ENCODE measurements around the gene ATG14.

Gene ATG14

DNA sequence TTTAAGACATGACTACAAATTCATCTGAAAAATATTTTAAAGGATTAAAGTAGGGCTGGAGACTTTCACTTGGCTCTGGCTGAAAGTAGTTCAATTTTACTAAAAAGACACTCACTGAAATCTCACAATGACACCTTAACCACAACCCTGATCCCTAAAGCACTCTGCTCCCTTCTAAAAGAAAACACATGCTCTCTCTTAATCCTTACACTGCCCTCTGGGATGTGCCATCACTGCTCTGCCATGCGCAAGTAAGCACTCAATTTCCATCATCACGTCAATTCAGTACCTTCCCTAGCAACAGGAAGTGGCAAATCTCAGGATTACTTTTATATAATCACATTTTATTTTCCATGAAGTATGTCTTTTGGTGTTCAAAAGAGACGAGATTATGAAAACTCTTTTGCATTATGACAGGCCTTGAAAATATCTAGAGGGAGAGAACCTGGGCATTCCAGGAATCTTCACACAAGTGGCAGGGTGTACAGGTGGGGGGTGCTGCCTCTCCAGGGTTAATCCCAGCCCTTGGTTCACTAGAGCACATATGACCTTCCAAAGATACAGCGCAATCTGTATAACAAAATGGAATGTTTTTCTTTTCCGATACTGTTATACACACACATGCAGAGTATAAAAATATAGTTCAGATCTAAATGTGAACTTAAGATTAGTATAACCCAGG is 7.3 kb downstream of the ATG14 start:
- no peak for ATAC-seq
- TF ChIP-seq ZFP30 (CRISPR knock-in tag; IDR thresholded peaks at IDR 0.05) (no peak), ZNF70 (CRISPR knock-in tag; IDR thresholded peaks at IDR 0.05) (no peak), ISL1 (CRISPR knock-in tag; IDR thresholded peaks at IDR 0.05) (no peak), ZNF565 (CRISPR knock-in tag; conservative IDR thresholded peaks at IDR 0.05; ENCODE audit: low read depth) (no peak), SNAI2 (CRISPR knock-in tag; IDR thresholded peaks at IDR 0.05) (no peak), ARNTL (CRISPR knock-in tag; IDR thresholded peaks at IDR 0.05; ENCODE audit: borderline replicate concordance, low read depth) (no peak), TCF4 (CRISPR knock-in tag; IDR thresholded peaks at IDR 0.05; ENCODE audit: borderline replicate concordance) (no peak), ESRRG (CRISPR knock-in tag; IDR thresholded peaks at IDR 0.05) (no peak), ZNF8 (CRISPR knock-in tag; IDR thresholded peaks at IDR 0.05) (no peak), OSR1 (CRISPR knock-in tag; IDR thresholded peaks at IDR 0.05) (no peak), ZC3H10 (CRISPR knock-in tag; IDR thresholded peaks at IDR 0.05) (no peak), BACH2 (CRISPR knock-in tag; IDR thresholded peaks at IDR 0.05; ENCODE audit: borderline replicate concordance) (no peak), CREB5 (CRISPR knock-in tag; IDR thresholded peaks at IDR 0.05; ENCODE audit: low read depth) (no peak), CSDC2 (CRISPR knock-in tag; IDR thresholded peaks at IDR 0.05) (no peak), POU6F1 (CRISPR knock-in tag; IDR thresholded peaks at IDR 0.05; ENCODE audit: borderline replicate concordance, low read depth) (no peak), PPARA (CRISPR knock-in tag; IDR thresholded peaks at IDR 0.05; ENCODE audit: borderline replicate concordance) (no peak), RARB (CRISPR knock-in tag; IDR thresholded peaks at IDR 0.05) (no peak)
- TF ChIP-seq, protein P1, sequence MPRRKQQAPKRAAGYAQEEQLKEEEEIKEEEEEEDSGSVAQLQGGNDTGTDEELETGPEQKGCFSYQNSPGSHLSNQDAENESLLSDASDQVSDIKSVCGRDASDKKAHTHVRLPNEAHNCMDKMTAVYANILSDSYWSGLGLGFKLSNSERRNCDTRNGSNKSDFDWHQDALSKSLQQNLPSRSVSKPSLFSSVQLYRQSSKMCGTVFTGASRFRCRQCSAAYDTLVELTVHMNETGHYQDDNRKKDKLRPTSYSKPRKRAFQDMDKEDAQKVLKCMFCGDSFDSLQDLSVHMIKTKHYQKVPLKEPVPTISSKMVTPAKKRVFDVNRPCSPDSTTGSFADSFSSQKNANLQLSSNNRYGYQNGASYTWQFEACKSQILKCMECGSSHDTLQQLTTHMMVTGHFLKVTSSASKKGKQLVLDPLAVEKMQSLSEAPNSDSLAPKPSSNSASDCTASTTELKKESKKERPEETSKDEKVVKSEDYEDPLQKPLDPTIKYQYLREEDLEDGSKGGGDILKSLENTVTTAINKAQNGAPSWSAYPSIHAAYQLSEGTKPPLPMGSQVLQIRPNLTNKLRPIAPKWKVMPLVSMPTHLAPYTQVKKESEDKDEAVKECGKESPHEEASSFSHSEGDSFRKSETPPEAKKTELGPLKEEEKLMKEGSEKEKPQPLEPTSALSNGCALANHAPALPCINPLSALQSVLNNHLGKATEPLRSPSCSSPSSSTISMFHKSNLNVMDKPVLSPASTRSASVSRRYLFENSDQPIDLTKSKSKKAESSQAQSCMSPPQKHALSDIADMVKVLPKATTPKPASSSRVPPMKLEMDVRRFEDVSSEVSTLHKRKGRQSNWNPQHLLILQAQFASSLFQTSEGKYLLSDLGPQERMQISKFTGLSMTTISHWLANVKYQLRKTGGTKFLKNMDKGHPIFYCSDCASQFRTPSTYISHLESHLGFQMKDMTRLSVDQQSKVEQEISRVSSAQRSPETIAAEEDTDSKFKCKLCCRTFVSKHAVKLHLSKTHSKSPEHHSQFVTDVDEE (CRISPR knock-in tag; IDR thresholded peaks at IDR 0.05): no peak
- TF ChIP-seq, protein P2, sequence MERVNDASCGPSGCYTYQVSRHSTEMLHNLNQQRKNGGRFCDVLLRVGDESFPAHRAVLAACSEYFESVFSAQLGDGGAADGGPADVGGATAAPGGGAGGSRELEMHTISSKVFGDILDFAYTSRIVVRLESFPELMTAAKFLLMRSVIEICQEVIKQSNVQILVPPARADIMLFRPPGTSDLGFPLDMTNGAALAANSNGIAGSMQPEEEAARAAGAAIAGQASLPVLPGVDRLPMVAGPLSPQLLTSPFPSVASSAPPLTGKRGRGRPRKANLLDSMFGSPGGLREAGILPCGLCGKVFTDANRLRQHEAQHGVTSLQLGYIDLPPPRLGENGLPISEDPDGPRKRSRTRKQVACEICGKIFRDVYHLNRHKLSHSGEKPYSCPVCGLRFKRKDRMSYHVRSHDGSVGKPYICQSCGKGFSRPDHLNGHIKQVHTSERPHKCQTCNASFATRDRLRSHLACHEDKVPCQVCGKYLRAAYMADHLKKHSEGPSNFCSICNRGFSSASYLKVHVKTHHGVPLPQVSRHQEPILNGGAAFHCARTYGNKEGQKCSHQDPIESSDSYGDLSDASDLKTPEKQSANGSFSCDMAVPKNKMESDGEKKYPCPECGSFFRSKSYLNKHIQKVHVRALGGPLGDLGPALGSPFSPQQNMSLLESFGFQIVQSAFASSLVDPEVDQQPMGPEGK (CRISPR knock-in tag; IDR thresholded peaks at IDR 0.05; ENCODE audit: borderline replicate concordance): no peak
- TF ChIP-seq, protein P3, sequence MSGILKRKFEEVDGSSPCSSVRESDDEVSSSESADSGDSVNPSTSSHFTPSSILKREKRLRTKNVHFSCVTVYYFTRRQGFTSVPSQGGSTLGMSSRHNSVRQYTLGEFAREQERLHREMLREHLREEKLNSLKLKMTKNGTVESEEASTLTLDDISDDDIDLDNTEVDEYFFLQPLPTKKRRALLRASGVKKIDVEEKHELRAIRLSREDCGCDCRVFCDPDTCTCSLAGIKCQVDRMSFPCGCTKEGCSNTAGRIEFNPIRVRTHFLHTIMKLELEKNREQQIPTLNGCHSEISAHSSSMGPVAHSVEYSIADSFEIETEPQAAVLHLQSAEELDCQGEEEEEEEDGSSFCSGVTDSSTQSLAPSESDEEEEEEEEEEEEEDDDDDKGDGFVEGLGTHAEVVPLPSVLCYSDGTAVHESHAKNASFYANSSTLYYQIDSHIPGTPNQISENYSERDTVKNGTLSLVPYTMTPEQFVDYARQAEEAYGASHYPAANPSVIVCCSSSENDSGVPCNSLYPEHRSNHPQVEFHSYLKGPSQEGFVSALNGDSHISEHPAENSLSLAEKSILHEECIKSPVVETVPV (CRISPR knock-in tag; IDR thresholded peaks at IDR 0.05): no peak

DNA sequence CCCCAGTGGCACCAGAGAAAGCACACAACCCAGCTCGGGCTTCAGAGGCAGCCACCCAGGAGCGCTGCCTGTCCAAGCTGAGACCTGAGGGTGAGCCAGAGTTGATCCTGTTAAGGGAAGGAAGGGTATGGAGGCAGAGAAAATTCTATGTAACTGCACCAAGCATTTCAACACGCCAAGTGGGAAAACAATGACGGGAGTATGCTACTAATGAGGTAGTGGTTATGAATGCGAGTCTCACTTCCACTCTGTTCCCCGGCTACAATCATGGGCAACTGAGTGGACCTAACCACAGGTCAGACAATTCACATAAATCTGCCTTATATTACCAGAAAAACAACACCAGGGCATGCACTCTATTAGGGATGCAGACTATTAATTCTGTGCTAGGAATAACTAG is 9.9 kb downstream of the ATG14 start:
- TF ChIP-seq TOX (CRISPR knock-in tag; IDR thresholded peaks at IDR 0.05; ENCODE audit: borderline replicate concordance): no peak
- TF ChIP-seq SNAI2 (CRISPR knock-in tag; IDR thresholded peaks at IDR 0.05): no peak
- TF ChIP-seq BACH2 (CRISPR knock-in tag; IDR thresholded peaks at IDR 0.05; ENCODE audit: borderline replicate concordance): no peak
- TF ChIP-seq, protein P1 (CRISPR knock-in tag; IDR thresholded peaks at IDR 0.05): no peak
- TF ChIP-seq ISL1 (CRISPR knock-in tag; IDR thresholded peaks at IDR 0.05): no peak
- no peak for TF ChIP-seq ZFP30 (CRISPR knock-in tag; IDR thresholded peaks at IDR 0.05)
- no peak for ATAC-seq

Measured in SK-N-SH treated with all-trans-retinoic acid at 6 μM for 48 hours (cell line).